Prostate gland (tissue), 2 donors: ENCODE data around the gene KHDC4. TPM values are rescaled to one million over a fixed set of nuclear protein-coding genes. Genes with fewer than 3 reads are reported as not detected.

Experiments used
- DNase-seq: peaks from one replicate; pipeline ENCODE4 v3.0.0-alpha.2; 2019; ENCODE audit warnings: low spot score
- H3K27ac ChIP-seq, 2 donors: fragments of 200-600 bp; sonication (generic); 2 replicates each; pipeline ENCODE4 v1.5.1; 2017 to 2019
- H3K27me3 ChIP-seq: fragments of 200-600 bp; sonication (generic); replicated peaks from 2 replicates; pipeline ENCODE4 v1.5.1; 2019; ENCODE audit not compliant: insufficient read depth
- H3K36me3 ChIP-seq, 2 donors: fragments of 200-600 bp; sonication (generic); 1 replicate in 1 of 2; 2 replicates in 1 of 2; pipeline versions ENCODE4 v1.5.1 to v1.8.1; 2017 to 2019
- H3K4me1 ChIP-seq: fragments of 200-600 bp; sonication (generic); replicated peaks from 2 replicates; pipeline ENCODE4 v1.5.1; 2019
- H3K4me3 ChIP-seq, 2 donors: fragments of 200-600 bp; sonication (generic); 2 replicates each; pipeline ENCODE4 v1.5.1; 2017 to 2019
- H3K9me3 ChIP-seq: fragments of 200-600 bp; sonication (generic); 2 replicates; pipeline ENCODE4 v1.5.1; 2017
- POLR2A ChIP-seq: fragments of 450-650 bp; IDR thresholded peaks from one replicate; pipeline ENCODE4 v1.6.1; 2016; ENCODE audit warnings: antibody characterized with exemption, mild to moderate bottlenecking
- POLR2AphosphoS5 ChIP-seq: sonication (generic); formaldehyde crosslinking; IDR thresholded peaks from one replicate; pipeline ENCODE4 v1.6.1; 2017; ENCODE audit warnings: antibody characterized with exemption
- WGBS: methylation state at CpG from one replicate; pipeline ENCODE4 v1.1.5; 2018; 5-methylcytosine and 5-hydroxymethylcytosine counted together
- intact Hi-C: fragments of 100-400 bp; cut with DNase I; formaldehyde crosslinking; loops from one replicate; pipeline ENCODE4 v1.14.2; 2022
- total RNA-seq, 2 donors: library from RNA; depleted of rRNA; stranded (reverse); fragments of >200 nt; gene quantifications; one replicate each; pipeline ENCODE4 v1.1.0, GENCODE V29; 2016
- TF ChIP-seq, protein P1 (sequence below), 4 experiments: fragments of 200-600 bp in 2 of 4; fragments of 450-650 bp in 2 of 4; sonication (generic) in 2 of 4; IDR thresholded peaks; 1 replicate in 3 of 4; 2 replicates in 1 of 4; pipeline ENCODE4 v1.5.1; 2016 to 2019; ENCODE audit warnings: antibody characterized with exemption in 4 of 4, mild to moderate bottlenecking in 2 of 4, moderate library complexity in 2 of 4

Gene KHDC4
- total RNA-seq, 2 donors from 2014 or later = 49.8 to 66.1 TPM

DNA sequence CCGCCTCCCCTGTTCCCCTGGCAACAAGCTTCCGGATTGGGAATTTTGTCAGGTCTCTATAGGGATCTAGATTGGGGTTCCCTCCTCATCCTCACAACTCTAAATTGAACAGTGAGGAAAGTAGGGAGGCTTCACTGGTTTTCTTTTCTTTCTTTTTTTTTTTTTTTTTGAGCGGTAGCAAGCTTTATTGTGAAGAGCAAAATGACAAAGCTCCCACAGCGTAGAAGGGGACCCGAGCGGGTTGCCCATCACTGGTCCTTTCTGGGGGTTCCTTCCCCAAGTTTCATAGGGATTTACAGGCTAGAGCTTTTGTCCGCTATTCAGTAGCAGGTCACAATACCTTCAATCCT lies 33.8 kb upstream of the KHDC4 start:
- DNase-seq = no peak
- no peaks in the 10 kb centered on the region for H3K9me3 ChIP-seq
- TF ChIP-seq POLR2A = no peak
- no peak for TF ChIP-seq POLR2AphosphoS5
- TF ChIP-seq, protein P1, sequence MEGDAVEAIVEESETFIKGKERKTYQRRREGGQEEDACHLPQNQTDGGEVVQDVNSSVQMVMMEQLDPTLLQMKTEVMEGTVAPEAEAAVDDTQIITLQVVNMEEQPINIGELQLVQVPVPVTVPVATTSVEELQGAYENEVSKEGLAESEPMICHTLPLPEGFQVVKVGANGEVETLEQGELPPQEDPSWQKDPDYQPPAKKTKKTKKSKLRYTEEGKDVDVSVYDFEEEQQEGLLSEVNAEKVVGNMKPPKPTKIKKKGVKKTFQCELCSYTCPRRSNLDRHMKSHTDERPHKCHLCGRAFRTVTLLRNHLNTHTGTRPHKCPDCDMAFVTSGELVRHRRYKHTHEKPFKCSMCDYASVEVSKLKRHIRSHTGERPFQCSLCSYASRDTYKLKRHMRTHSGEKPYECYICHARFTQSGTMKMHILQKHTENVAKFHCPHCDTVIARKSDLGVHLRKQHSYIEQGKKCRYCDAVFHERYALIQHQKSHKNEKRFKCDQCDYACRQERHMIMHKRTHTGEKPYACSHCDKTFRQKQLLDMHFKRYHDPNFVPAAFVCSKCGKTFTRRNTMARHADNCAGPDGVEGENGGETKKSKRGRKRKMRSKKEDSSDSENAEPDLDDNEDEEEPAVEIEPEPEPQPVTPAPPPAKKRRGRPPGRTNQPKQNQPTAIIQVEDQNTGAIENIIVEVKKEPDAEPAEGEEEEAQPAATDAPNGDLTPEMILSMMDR (IDR thresholded peaks at IDR 0.05) = no peak
- H3K36me3 ChIP-seq = no peaks in the 10 kb centered on the region
- WGBS = 74% methylated on average over 7 of the region's 7 CpGs
- H3K27me3 ChIP-seq = no peaks in the 10 kb centered on the region
- peak overlapping the region in 1 of 2 donors; percentile 35 for H3K27ac ChIP-seq
- H3K4me3 ChIP-seq = no peak overlapping the region
- intact Hi-C loops = no loop called here
- no peaks in the 10 kb centered on the region for H3K4me1 ChIP-seq

DNA sequence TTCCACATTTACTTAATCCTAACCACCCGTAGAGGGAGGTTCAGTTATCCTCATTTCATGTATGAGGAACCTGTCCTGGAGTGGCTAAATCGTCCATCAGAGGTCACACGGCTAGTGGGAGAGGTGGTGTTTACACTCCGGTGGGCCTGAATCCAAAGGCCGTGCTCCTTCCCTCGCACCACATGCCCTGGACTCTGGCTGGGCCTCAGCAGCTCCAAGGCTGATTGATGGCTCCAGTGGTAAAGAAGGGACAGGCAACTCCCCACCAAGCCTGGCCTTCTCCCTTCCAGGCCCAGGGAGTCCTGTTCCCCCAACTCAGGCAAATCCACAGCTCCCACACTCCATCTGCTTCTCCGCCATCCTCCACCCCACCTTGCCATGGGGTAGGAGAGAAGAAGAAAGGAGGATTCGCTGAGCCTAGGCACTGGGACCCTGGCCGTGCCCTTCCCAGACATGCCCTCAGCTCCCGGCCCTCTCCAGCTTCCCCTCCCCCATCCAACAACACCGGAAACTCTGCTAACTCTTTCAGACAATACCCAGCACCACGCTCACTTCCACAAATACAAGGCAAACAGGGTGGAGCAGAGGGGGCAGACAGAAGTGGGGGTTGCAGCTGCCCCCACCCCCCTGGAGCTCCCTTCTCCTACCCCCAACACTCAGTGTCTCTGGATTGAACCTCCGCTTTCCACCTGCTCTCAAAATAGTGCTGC lies 33.3 kb upstream of the KHDC4 start:
- peaks cover 0 to 4% of the 10 kb centered on the region in 2 donors for H3K36me3 ChIP-seq
- H3K27ac ChIP-seq = peak overlapping the region; percentile 24 to 35
- WGBS = 50% methylated on average over 13 of the region's 13 CpGs
- no peak for DNase-seq
- H3K27me3 ChIP-seq = no peaks in the 10 kb centered on the region
- intact Hi-C loops = no loop called here
- H3K4me3 ChIP-seq = no peak overlapping the region
- TF ChIP-seq POLR2A (no peak), POLR2AphosphoS5 (no peak)
- TF ChIP-seq, protein P1 (IDR thresholded peaks at IDR 0.05) = no peak
- no peaks in the 10 kb centered on the region for H3K9me3 ChIP-seq
- H3K4me1 ChIP-seq = no peaks in the 10 kb centered on the region

DNA sequence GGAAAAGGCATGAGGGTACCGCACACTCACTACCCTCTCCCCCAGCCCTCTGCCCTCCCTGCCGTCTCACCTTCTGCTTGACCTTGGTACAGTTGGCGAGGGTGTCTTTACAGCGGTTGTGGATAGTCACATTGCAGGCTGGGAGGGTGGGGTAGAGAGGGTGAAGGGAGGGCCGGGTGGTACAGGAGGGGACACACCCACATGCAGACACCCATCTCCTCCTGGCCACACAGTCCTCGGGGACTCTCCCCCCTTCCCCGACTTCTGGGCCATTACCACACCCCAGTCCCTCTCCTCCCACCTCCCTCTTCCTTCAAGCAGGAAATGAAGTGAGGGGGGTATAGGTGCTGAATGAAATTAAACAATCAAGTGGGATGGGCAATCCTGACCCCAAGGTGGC lies 32.5 kb upstream of the KHDC4 start:
- Histone ChIP-seq H3K27me3 (no peaks in the 10 kb centered on the region), H3K4me1 (no peaks in the 10 kb centered on the region), H3K36me3 (peaks cover 0 to 12% of the 10 kb centered on the region in 2 donors), H3K27ac (peak overlapping the region in 1 of 2 donors; percentile 35), H3K9me3 (no peaks in the 10 kb centered on the region), H3K4me3 (no peak overlapping the region)
- intact Hi-C loops = no loop called here
- no peak for TF ChIP-seq POLR2A
- TF ChIP-seq POLR2AphosphoS5 = no peak
- TF ChIP-seq, protein P1 (IDR thresholded peaks at IDR 0.05) = no peak
- WGBS = 68% methylated on average over 7 of the region's 7 CpGs
- DNase-seq = no peak

DNA sequence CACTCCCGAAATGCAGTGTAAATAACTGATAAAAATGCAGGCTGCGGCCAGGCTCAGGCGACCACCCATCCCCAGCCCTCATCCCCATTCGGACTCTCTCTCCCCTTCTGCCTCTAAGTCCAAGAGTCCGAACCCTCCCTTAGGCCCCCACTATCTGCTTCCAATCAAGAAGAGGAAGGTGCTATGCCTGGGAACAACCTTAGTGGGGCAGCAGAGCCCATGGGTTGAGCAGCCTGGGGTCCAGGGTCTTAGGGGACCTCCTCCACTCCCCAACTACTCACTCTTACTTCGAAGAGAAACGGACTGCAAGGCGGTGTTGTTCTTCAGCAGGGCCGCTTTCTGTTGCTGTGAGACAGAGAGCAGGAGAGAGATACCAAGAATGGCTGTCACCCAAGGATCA lies 31.9 kb upstream of the KHDC4 start:
- no peak for DNase-seq
- H3K27ac ChIP-seq = no peak overlapping the region

More for the DNA sequence above, 31.9 kb upstream of the KHDC4 start:
- Histone ChIP-seq H3K4me1 (no peaks in the 10 kb centered on the region), H3K9me3 (no peaks in the 10 kb centered on the region), H3K4me3 (no peak overlapping the region), H3K36me3 (peaks cover 0 to 15% of the 10 kb centered on the region in 2 donors), H3K27me3 (no peaks in the 10 kb centered on the region)
- intact Hi-C loops = no loop called here
- TF ChIP-seq, protein P1 (IDR thresholded peaks at IDR 0.05) = no peak
- TF ChIP-seq POLR2AphosphoS5 (no peak), POLR2A (no peak)
- WGBS = 76% methylated on average over 9 of the region's 9 CpGs
